HL-60/S4 (cell line): ENCODE results near the gene HDDC2.

Experiments used
- in situ Hi-C: fragments of 300-500 bp; cut with MboI; formaldehyde crosslinking; loops from 2 replicates; pipeline ENCODE4 v1.14.3; 2022; ENCODE audit warnings: low sequenced_read_pairs

HDDC2 gene, protein sequence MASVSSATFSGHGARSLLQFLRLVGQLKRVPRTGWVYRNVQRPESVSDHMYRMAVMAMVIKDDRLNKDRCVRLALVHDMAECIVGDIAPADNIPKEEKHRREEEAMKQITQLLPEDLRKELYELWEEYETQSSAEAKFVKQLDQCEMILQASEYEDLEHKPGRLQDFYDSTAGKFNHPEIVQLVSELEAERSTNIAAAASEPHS

GRCh38 chr6:125301435-125302391 is at the start of gene HDDC2:
Gene HDDC2 (minus strand): TSS chr6:125301967. CDS start chr6:125301932, 35 bp downstream.
- in situ Hi-C loops, result no loop called here

- in situ Hi-C loops, result no loop called here
These were observed 45.3 kb upstream of the HDDC2 start for GRCh38 chr6:125346926-125347563.

DNA sequence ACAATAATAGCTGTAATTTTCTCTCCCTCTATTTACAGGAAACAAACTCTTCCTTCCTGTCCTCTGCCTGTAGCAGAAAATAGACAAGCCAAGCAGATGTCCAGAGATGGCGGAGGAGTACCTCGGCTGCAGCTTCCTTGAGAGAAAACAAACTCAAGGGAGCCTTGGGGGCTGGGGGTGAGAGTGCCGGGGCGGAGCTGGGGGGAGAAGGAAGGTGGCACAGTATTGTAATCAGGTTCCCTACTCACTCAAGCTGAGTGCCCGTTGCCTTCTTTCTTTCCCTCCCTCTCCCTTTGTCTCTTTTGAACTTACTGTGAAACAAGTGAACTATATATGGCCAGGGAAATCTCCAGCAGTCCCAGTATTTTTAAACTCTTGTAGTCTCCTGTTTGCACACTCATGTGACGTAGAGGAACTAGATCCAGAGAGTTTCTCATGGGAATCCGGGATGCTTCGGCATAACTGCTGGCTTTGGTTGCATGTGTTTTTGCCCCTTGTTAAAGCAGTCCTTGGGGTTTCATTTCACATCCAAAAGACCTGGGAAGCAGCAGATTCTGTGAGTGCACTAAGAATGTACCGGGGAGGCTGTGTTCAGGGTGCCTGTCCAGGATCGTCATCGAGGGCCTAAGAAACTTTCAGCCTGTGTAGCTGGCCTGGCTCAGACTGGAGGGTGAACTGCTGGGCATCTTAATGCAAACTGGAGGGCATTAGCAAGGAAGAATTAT is 44.6 kb upstream of the HDDC2 start:
- in situ Hi-C loops, result no loop called here

- in situ Hi-C loops, result no loop called here
These were observed 39.7 kb upstream of the HDDC2 start for GRCh38 chr6:125341460-125341859.

DNA sequence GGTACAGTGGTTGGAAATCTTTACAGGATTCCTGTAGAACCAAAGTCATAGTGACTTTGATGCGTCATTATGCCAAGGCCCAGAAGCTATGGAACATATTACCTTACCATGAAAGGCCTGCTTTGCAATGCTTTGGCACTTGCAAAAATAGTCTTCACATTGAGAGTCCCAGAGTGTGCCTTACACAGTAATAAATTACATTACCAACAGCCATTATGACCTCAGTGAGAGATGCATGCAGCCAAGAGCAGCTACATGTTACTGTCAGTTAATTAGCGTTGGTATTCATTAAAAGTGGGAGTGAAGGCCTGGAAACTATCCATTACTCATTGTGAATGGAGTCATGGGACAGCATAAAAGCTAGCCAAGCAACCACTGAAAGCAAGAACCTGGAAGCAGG is 39.2 kb upstream of the HDDC2 start:
- in situ Hi-C loops, result no loop called here

DNA sequence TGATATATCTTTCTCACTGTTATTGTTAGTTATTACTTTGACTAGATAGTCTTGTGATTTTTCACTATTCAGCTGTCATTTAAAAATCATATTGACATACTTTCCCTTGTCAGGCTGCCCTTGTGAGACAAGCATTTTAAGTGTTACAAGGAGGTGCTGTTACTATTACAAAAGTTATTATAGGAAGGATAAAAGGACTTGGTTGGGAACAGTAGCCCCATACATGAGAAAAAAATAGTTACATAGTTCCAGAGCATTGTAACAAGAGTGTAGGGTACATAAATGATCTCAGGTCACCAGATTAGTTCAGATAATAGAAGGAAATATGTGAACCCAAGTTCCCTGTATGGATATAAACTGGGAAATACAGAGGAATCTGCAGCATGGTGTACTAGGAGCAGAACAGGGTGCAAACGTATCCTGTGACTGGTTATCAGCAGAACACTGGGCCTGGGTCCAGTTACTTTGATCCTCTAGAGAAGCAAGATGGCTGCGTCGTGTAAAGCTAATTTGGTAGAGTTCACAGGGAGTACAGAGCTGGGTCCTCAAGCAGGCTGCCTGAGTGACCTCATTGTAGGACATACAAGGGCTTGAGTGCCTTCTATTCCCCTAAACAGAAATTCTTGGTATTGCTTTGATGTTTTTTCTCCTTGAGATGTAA is 38.5 kb upstream of the HDDC2 start:
- in situ Hi-C loops, result no loop called here

DNA sequence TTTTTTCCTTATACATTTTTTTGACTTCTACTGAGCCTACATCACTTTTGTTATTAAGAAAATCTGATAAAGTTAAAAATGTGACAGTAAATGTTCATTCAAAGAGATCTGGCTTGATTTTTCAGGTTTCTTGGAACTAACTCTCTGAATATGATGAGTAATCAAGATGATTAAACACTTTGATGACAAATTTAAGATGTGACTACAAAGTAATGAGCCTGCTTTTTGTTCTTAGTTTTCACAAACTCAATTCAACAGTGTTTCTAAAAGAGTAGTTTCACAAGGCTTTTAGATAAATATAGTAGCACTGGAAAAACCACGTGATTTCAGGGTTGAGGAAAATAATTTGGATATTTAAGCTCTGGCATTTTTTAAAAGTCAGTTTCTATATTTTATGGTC is 37.9 kb upstream of the HDDC2 start:
- in situ Hi-C loops, result no loop called here

DNA sequence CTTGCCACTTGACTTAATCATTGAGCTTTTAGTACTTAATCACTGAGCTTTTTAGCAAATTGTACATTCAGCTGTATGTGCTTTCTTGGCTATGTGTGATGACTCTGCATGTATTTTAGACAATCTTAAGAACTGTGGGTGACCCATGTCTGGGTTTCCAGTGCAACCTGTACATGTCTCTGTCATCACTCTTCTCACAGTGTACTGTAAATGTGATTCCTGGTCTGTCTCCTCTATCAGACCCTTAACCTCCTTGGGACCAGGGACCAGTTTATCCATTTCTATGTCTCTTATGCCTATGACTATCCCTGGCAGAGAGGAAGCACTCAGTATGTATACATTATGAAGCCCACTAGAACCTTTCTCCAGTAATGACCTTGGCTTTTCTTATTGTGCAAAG is 36.6 kb upstream of the HDDC2 start:
- in situ Hi-C loops, result no loop called here

GRCh38 chr6:125337706-125338105 is 35.9 kb upstream of the HDDC2 start:
- in situ Hi-C loops, result no loop called here

GRCh38 chr6:125332664-125333063 is 30.9 kb upstream of the HDDC2 start:
- in situ Hi-C loops, result no loop called here

DNA sequence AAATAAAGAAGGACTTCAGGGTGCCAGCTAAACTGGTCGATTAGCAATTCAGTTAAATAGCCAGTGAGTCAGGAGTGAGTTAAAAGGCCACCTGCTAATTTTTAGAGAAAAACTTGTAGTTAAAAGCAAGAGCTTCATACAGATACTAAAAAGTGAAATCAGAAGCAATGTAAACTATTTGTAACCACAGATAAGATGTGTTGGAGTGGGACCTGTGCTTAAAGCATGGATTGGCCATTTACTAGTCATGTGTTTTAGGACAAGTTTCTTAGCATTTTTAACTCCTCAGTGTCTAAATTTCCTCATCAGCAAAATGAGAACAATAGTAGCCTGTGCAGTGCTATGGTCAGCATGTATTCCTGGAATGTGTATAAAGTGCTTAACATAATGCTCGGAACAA is 23.8 kb upstream of the HDDC2 start:
- in situ Hi-C loops, result no loop called here

DNA sequence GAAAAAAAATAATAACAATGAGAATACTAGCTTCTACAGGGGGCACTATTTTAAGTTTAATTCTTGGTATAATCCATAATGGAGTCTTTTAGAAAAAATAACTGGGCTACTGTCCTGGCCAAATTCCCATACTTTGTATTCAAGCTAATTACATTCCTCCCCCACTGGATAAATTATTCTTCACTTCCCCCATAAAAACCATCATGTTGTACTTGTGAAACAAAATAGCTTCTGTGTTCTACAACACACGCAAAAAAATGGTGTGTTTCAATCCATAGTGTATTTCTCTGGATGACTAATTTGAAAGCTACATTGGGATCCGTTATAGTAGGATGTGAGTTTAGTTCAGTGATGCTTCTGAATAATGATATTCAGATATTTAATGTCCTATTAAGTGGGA is 21.6 kb upstream of the HDDC2 start:
- in situ Hi-C loops, result no loop called here

DNA sequence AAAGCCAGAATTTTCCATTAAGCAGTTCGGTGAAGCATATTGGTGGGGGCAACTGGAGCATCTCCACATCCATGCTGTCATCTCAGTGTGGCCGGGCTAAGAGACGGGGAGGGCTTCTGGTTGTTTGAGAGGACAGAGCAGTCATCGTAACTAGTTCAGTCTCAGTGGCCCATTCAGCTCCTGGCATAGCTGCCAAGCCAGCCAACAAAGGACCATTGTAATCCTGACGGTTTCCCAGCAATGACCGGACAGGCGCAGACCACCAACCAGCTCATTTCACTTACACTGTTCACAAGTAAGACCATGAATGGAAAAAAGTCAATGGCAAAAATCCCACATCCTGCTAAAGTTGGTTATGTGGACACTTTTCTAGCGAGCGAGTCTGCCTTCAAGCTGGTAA is 14.9 kb upstream of the HDDC2 start:
- in situ Hi-C loops, result loop anchor here (10.0 kb wide), 1 partner anchor 658 kb away; no protein-coding TSS in a partner anchor

- in situ Hi-C loops, result loop anchor here (10.0 kb wide), 1 partner anchor 659 kb away; no protein-coding TSS in a partner anchor
These were observed 13.8 kb upstream of the HDDC2 start for GRCh38 chr6:125315548-125315947.

DNA sequence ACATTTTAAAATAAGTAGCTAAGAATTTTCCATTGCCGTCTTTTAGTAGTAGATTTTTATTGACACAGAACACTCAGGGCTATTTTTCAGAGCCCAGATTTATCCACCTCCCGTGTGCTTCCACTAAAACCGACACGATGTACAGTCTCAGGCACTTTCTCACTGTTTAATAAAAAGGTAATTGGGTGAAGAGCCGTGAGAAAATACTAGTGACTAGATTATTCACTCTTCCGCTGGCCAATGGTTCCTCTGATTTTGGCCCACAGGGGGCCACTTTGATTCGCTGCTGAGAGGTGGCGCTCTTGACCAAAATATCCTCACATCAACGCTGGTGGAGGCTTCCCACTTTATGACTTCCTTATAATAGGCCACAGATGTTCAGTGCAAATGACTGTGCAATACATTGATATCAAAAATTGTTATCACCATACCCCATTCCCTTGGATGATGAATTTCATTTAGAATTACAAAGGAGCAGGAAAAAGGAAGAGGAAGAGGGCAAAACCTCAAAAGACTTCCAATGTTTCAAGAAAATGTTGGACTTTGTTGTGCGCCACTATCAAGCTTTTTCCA is 12.3 kb upstream of the HDDC2 start:
- in situ Hi-C loops, result loop anchor here (5.0 to 10.0 kb wide), 2 partner anchors 448 to 661 kb away; no protein-coding TSS in a partner anchor

DNA sequence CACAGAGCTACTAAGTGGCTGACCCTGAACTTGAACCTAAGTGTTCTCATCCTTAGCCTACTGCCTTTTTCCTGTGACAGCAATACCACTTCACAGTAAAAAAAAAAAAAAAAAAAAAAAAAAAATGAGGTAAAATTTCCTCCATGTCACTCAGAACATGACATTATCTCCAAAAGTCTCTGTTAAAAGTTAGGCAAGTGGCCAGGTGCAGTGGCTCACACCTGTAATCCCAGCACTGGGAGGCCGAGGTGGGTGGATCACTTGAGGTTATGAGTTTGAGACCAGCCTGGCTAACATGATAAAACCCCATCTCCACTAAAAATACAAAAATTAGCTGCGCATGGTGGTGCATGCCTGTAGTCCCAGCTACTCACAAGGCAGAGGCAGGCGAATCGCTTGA is 11.2 kb upstream of the HDDC2 start:
- in situ Hi-C loops, result loop anchor here (5.0 to 10.0 kb wide), 2 partner anchors 449 to 662 kb away; no protein-coding TSS in a partner anchor

- in situ Hi-C loops, result loop anchor here (5.0 to 10.0 kb wide), 2 partner anchors 450 to 662 kb away; no protein-coding TSS in a partner anchor
These were observed 10.7 kb upstream of the HDDC2 start for GRCh38 chr6:125312478-125312877.

DNA sequence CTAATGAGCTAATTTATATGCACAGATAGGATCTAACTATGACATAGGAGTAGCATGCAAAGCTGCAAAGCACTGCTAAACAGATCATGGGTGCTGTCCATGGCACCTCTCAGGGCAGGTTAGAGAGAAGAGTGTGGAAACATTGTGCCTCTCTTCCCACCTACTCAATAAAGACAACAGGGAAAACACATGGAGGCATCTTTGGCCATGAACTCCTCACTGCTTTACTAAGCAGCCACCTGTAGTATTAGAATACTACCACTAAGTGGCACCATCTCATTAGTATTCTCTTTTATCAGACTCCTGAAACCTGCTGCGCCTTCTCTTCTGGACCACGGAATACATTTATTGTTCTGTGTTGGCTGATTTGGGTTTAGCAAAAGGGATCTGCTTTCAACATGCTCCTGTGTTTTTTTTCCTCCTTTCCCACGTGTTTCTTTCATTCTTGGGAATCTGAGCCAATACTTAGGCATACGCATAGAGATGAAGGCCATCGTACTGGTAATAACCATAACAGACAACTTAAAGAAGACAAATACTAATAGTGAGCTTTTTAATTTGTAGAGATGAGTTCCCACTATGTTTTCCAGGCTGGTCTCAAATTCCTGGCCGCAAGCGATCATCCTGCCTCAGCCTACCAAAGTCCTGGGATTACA is 9.4 kb upstream of the HDDC2 start:
- in situ Hi-C loops, result loop anchor here (5.0 to 10.0 kb wide), 2 partner anchors 451 to 664 kb away; no protein-coding TSS in a partner anchor

DNA sequence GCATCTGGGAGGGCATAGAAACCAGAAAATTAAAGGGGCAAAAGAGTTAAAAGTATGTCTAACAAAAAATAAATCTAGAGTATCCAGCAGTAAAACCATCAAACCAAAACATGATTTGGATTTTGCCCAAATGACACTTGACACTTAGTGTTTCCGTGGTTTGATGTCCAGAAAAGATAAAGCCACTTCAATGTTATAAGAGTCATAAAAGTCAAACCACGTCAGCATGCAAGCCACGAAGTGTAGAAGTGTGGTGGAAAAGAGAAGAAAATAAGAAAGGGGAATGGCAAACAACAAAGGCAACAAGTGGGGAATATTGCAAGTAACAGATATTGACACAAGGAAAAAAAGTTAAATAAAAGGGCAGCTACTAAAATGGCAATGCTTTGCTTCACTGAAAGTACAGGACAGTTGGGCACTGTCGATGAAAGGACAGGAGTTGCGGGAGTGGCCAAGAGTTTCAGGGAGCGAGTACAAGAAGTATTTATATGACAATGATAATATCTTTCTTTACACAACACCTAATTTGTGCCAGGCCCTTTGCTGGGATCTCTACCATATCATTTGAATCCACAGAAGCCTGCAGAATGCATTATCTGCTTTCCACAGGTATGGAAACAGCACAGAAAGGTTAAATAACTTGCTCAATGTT is 6.3 kb upstream of the HDDC2 start:
- in situ Hi-C loops, result no loop called here
